Ramos (cell line): ENCODE measurements around the gene OSBPL9.
"Not testable (repeated sequence)": the region's sequence is repeated elsewhere in the genome, so short reads cannot be mapped to it uniquely, and the experiment has no call there.

Source experiments
- in situ Hi-C: fragments of 300-500 bp; cut with MboI; formaldehyde crosslinking; loops from one replicate; pipeline ENCODE4 v1.14.3; 2022; ENCODE audit warnings: low sequenced_read_pairs; ENCODE audit not compliant: unreplicated experiment

OSBPL9 gene

DNA sequence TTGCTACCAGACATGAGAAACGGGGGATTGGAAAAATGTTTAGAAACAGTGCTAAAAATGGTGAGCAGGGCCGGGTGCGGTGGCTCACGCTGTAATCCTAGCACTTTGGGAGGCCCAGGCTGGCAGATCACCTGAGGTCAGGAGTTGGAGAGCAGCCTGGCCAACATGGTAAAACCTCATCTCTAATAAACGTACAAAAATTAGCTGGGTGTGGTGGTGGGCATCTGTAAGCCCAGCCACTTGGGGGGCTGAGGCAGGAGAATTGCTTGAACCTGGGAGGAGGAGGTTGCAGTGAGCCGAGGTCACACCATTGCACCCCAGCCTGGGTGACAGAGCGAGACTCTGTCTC, 116.5 kb downstream of the OSBPL9 start:
- in situ Hi-C loops = not testable (repeated sequence)

DNA sequence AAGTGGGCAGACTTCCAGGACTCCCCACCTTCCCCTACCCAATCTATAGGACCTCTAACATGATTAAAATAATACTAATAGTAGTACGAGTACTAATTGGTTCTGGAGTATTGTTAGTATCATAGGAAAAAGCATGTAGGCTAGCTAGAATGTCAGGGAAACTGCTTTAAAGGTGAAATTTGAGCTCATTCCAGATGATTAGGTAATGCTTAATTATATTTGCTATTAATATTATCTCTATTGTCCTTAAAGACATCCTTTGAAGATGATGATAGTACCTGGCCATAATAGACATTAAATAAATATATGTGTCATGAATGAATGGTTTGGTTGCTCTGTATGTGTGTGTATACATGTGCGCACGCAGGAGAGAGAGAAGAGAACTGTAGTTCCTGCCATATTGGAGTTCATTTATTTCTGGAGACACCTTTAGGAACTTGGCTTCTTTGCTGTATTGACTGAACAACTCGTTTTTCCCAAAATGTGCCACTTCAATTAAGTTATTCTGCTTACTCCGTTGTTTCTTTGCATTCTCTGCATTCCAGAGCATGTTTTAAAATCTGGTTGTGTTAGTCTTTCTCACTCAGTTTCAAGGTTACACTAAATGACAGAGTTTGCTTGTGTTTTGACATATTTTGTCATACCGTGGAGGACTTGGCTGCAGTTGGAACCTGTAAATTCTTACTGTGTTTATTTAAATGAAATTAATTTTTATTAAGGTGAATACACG, 117.1 kb downstream of the OSBPL9 start:
- in situ Hi-C loops = no loop called here

DNA sequence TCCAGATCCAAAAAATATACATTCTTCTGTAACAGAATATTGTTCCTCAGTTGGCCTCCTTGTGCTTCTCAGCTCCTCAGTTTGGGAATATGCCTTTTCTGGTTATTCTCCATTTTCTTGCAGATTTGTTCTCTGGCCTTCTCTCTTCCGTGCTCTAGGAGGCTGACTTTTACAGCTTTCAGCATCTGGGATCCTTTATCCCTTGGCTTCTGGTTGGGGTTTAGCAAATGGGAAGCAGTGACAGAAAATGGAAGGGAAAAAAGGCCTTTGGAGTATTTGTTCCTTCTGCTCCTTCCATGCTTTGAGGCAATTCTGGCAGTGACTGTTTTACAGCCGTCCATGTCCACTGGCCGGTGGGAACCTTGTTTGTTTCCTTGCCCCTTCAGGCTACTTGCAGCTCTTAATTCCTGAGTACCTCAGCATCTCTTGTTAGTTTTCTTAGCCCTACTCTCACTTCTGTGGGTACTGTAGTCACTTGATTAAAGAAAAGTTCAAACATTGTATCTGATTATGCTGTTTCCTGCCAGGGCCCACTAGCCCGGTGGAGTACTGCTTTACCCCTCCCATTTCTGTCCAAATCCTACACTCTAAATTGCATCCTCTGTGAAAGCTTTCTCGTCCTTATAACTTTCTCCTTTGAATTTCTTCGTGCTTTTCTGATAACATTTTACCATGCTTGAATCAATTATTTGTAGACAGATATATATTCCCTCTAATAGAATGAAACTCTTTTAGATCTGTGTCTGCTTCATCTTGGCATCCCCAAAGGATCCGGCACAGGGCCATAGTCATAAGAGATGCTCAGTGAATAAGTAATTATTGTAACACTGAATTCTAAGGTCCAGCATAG, 118.2 kb downstream of the OSBPL9 start:
- in situ Hi-C loops = no loop called here

DNA sequence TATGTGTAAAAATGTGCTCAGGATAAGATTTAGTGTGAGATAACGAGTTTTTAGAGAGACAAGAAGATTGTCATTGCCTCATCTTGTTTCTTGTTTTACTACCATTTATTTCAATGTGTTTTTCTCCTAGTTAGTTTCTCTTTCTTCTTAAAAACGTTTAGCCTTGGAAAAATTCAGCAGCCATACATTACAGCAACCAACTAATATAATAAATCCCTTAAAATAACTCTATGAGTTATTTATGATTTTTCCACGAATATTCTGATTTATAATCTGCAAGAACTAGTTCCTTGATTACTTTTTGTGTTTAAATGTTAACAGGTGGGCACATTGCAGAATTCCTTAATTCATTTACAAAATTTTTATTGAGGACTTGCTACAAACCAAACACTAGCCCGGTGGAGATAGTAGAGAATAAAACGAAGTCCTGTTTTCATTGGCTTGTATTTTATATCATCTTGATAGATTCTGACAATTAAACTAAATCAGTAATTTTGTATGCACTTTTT, 118.9 kb downstream of the OSBPL9 start:
- in situ Hi-C loops = no loop called here

DNA sequence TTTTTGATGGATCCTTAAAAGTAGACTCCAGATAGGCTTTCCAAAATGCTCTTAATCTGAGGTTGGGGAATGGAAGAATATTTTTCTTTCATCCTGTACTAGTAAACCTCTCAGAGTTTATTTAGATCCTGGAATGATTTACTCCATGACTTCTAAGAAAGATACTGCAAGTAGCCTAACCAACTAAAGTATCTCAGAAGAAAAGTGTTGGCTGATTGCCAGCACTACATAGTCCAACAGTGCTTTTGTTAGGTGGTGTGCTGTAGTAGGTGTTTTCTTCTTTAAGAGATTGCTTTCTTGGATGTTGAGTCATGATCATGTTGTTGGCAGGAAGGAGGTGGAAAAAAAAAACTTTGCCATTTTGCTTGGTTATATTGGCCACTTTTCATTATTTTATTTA, 119.8 kb downstream of the OSBPL9 start:
- in situ Hi-C loops = no loop called here

DNA sequence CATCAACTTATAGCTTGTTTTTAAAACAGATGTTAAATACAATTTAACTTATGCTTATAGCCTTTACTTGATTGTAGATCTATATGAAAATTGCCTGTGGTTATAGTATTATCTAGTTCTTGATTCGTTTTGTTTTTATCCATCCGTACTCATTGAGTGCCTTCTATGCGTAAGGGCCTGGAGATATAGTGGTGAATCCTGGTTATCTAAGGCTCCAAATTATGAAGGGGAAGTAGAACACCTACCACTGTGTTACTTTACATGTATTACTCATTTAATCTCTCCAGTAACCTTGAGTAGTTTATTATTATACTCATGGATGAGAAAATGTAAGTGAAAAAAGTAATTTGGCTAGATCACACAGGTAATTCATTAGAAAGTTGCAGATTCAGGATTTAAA, 121.8 kb downstream of the OSBPL9 start:
- in situ Hi-C loops = no loop called here

DNA sequence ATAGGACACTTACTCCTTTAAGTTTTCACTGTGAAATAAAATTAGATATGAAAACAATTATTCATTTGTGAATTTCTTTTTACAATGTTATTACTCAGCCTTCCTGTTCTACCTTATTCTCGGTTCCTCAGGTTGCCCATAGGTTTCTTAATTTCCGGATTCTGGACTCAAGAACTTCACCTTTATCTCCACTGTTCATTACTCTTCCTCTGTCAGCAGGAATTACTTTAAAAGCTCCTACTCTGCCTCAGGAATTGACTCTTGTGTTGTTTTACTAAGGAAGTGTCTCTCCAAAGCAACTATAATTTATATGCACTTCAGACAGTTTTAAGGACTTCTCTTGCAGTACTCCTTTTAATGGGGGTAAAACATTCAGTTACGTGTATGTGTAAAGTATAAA, 123.8 kb downstream of the OSBPL9 start:
- in situ Hi-C loops = no loop called here

DNA sequence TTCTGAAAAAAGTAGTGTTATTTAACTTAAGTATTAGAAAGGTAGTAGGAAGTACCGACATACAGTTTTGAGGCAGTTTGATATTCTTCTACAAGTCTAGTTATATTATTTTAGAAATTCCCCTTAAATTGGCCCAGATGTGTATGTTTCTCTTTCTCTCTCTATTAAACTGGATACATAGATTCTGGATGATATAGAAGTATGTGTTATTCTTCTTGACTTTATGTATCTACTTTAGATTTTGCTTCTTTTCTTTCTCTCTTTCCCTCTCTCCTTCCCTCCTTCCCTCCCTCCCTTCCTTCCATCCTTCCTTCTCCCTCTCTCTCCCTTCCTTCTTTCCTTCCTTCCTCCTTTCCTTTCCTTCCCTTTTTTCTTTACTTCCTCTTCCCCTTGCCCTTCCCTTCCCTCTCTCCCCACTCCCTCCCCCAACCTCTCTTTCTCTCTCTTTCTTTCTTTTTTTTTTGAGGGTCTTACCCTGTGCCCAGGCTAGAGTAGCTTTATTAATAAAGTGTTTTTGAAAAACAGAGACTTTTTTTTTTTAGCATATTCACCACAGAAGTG, 124.3 kb downstream of the OSBPL9 start:
- in situ Hi-C loops = no loop called here

DNA sequence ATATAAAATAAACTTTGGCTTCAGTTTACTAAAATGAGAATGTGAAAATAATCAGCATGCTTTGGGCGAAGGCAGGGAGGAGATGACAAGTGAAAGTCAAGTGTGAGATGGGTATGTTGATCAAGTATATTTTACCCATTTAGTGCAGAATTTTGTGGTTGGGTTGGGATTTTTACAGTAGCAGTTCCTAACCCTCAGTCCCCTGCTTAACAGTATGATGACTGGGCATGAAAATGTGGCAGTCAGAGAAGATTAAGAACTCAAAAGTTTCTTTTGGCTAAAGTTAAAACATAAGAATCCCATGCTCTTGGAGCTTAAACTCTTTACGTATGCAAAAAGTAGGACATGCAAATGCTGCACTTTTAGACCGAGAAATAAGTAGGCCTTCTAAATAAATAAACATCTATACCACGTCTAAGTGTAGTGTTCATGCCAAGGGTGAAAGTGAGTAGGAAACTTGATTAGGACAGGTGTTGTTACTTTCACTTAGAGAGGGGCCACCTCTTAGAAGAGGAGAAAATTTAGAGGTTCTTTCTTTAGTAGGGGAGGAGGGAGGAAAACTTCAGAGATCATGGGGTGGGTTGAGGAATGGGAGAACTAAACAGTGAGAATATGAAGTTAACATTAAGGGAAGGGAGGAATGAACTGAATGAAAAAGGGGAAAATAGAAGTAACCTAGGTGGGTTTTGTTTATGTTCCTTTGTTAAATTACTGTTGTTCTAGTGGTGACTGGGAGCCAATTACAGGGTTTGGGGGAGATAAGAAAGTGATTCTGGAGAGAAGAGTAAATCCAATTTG, 127.8 kb downstream of the OSBPL9 start:
- in situ Hi-C loops = no loop called here

DNA sequence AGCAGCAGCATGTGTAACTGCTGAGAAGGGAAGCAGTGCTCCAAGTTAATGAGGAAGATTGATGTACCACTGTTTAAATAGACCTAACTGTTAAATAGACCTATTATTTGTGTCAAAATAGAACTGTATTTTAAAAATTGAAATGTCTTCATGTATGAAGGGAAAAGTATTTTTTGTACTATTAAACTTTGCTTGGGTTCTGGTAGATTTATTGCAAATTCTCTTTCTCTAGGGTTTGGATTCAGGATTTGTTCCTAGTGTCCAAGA, 128.3 kb downstream of the OSBPL9 start:
- in situ Hi-C loops = no loop called here

DNA sequence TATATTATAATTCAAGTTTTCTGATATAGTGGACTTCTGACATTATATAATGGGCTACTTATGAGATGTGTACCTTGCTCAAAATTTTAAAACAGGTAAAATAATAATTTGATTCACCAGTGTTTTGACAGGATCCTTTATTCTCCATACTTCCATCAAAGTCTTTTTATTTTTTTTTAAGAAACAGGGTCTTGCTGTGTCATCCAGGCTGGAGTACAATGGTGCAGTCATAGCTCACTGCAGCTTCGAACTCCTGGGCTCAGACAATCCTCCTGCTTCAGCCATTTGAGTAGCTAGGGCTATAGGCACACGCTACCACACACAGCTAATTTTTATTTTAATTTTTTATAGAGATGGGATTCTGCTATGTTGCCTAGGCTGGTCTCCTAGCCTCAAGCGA, 132.3 kb downstream of the OSBPL9 start:
- in situ Hi-C loops = no loop called here

DNA sequence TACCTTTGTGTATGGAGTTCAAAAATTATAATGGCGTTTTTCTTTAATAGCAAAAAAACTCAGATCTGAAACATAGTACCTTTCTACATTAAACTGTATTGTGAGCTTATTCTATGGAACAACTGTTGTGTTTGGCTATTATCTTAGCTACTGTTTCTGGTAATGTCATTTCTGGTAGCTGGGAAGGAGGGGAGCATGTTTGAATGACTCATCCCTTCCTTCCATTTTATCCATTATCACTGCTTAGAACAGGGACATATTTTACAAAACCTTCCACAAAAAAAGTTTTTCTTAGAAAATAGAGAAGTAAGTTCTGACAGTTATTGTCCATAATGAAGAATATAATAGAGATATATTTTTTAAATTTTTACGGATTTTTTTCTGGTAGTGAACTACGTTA, 133.3 kb downstream of the OSBPL9 start:
- in situ Hi-C loops = no loop called here

DNA sequence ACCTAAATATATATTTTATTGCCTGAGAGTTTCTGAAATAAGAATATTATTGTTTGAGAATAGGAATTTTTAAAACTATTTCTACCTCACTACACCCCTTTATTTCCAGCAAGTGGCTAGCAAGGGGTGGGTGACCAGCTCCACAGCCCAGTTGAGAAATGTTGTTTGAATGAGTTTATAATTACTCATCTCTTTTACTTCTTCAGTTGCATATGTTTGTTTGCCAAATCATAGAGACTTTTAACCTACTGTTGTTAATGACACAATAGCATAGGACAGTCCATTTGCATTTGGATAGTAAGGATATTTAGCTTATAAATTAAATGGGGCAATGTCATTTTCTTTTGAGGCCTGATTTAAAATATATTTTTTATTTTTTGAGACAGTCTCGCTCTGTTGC, 133.8 kb downstream of the OSBPL9 start:
- in situ Hi-C loops = no loop called here

DNA sequence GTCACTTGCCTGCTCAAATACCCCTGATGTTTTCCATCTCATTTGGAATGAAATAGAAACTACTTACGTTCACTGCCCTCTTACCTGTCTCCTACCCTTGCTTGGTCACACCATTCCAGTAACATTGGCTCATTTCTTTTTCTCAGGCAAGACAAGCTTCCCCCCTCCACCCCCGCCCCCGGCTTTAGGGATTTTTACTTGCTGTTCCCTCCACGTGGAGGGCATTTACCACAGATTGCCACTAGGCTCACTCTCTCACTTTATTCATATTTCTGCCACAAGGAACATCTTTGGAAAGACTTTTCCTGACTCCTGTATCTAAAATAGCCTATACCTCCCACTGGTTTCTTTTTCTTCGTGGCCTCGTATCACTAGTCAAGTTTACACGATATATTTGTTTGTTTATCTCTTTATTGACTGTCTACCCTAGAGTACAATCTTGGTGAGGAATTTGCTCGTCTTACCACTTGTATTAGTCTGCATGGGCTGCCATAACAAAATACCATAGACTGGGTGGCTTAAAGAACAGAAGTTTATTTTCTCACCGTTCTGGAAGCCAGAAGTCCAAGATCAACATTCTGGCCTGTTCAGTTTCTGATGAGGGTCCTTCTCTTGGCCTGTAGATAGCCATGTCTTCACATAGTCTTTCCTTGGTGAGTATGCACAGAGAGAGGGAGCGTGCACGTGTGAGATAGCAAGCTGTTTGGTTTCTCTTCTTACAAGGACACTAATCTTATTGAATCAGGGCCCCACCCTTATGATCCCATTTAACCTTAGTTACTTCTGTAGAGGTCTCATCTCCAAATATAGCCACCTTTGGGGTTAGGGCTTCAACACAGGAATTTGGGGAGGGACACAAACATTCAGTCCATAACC, 135.4 kb downstream of the OSBPL9 start:
- in situ Hi-C loops = no loop called here

DNA sequence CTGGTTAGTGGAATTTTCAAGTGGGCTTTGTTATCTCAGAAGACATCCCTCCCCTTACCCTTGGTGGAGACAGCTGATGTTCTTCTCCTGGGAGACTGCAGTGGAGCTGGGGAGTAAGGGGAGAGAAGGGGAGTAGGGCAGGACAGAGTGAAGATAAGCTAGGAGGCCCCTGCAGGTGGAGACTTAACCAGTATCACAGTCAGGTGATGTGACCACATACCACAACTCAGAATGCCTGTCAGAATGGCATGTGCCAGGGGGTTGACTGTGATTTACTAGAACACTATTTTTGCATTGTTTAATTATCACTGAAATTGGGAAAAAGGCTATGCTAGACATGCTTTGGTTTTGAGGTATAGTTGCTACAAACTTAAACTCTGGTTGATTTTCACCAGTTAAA, 137.1 kb downstream of the OSBPL9 start:
- in situ Hi-C loops = no loop called here

DNA sequence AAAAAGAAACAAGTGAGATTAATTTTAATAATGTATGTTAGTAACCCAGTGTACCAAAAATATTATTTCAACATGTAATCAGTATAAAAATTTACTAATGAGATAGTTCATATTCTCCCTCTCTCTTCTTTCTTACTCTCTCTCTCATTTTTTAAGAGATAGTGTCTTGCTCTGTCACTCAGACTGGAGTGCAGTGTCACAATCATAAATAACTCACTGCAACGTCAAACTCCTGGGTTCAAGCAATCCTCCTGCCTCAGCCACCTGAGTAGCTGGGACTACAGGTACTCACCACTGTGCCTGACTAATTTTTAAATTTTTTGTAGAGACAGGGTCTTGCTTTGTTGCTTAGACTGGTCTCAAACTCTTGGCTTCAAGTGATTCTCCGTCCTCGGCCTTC, 137.8 kb downstream of the OSBPL9 start:
- in situ Hi-C loops = no loop called here

DNA sequence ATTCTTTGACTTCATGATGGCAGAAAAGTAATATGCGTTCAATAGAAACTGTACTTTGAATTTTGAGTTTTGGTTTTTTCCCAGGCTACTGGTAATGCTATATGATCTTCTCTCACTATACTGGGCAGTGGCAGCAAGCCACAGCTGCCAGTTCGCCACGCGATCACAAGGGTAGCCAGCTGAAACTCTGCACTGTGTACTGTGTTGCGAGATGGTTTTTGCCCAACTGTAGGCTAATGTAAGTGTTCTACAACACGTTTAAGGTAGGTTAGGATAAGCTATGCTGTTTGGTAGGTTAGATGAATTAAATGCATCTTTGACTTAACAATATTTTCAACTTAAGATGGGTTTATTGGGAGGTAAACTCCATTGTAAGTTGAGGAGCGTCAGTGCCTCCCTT, 138.5 kb downstream of the OSBPL9 start:
- in situ Hi-C loops = no loop called here

DNA sequence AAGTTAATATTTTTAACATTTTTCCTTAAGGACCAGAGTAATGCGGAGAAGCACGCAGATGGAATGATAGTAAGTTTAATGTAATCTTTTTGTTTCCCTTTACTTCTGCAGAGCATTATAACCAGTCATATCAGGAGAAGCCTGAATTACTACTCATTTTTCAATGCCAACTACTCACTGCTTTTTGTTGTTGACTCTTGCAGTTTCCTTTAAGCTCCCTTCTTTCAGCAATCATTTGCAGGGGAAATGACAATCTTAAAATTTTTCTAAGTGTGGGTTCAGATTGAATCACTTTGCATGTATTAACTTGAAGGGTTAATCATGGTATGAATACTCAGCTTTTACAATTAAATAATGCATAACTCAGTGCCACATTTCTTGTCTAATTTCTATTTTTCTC, 139.4 kb downstream of the OSBPL9 start:
- in situ Hi-C loops = no loop called here

DNA sequence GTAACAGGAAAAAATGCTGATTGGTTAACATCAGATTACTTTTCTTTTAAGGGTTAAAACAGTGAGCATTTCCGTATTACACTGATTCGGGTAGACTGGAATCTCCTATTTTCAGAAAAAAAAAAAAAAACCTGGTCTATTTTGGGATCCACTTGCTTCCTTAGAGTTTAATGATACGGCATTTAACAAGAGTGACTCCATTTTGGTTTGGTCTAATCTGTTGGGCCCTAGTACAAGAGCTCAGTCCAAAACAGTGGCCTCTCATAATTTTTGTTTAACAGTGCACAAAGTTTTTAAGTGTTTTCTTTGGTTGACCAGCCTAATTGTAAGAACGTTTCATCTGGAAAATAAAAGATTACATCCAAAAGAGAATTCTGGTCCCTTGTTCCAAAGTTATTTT, 141.4 kb downstream of the OSBPL9 start:
- in situ Hi-C loops = no loop called here

DNA sequence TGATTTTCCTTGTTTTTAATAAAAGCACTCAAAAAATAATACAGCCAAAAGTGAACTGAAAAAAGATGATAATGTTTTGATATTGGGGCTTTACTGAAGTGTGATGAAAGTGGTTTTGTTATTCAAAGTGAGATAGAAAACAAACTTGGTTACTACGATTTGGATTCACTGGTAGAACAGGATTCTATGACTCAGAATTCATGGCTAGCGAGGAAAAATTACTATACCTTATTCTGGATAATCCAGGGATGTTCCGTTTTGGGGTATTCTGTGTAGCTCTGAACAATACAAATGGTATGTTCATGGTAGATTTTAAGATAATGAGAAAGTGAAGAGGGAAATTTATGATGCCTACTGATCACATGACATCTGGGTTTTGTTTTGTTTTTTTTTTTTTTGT, 144.0 kb downstream of the OSBPL9 start:
- in situ Hi-C loops = no loop called here
